Activated CD4-positive, alpha-beta T cell treated with anti-CD3 and anti-CD28 coated beads for 1 hour (primary cell): ENCODE results near the gene C1QL1.
A peak's percentile ranks its signal among the peaks of the same experiment; 100 is the strongest.

Experiments used
- DNase-seq: peaks from one replicate; pipeline ENCODE4 v3.0.0-alpha.2; 2020

The C1QL1 gene

GRCh38 chr17:44912763-44913544 is 55.1 kb downstream of the C1QL1 start:
- DNase-seq: no peak

- peak; percentile 22 for DNase-seq
These were observed 56.7 kb downstream of the C1QL1 start for GRCh38 chr17:44911133-44912001.

DNA sequence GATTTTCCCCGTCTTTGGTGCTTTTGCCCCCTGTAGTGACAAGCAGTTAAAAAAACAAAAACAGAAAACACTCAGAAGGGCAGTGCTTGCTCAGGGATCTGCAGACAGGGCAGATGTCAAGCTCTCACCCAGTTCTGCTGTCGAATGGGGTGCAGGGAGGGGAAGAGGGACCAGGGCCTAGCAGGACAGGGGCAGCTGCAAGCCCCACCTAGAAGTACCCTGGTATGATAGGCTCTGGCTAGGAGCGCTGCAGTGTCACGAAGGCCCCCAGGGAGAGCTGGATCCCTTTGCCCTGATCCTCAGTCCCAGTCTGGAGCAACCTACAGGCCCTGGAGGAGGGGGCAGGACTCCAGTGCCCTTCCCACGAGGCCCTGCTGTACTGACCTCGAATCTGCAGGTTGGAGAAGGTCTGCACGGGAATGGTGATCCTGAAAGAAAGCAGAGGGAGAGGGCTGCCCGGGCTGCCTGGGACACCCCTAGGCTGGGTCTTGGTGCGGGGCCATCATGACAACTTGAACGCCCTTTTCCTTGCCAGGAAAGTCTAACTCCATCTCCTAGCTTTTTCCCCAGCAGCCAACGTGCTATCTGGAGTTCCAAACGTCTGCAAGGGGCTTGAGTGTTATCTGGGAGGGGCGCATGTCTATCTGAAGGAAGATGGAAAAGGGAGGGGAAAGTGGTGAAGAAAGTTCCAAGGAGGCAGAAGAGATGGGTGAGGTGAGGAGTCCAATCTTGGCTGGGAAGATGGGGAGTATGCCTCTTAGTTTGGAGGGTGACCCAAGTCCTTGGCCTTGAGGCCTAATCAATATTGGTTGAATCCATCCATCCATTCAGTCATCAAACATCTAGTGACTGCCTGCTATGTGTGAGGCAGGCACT is 57.6 kb downstream of the C1QL1 start:
- DNase-seq: no peak
